ENCODE data around the gene KIF26A.

Gene KIF26A

GRCh38 chr14:104096318-104096717 lies 42.1 kb upstream of the KIF26A start:
- no peak overlapping the region for H2AFZ ChIP-seq (ENCODE audit: low read length)
- H3K4me1 ChIP-seq (ENCODE audit: insufficient read depth, low read length, severe bottlenecking), result no peaks in the 10 kb centered on the region
- H4K20me1 ChIP-seq (ENCODE audit: insufficient read depth, low read length), result no peaks in the 10 kb centered on the region
- H3K4me2 ChIP-seq (ENCODE audit: low read length), result no peak overlapping the region
- TF ChIP-seq EZH2 (IDR thresholded peaks at IDR 0.05; ENCODE audit: borderline replicate concordance, low read length), result no peak
- TF ChIP-seq, protein P1, sequence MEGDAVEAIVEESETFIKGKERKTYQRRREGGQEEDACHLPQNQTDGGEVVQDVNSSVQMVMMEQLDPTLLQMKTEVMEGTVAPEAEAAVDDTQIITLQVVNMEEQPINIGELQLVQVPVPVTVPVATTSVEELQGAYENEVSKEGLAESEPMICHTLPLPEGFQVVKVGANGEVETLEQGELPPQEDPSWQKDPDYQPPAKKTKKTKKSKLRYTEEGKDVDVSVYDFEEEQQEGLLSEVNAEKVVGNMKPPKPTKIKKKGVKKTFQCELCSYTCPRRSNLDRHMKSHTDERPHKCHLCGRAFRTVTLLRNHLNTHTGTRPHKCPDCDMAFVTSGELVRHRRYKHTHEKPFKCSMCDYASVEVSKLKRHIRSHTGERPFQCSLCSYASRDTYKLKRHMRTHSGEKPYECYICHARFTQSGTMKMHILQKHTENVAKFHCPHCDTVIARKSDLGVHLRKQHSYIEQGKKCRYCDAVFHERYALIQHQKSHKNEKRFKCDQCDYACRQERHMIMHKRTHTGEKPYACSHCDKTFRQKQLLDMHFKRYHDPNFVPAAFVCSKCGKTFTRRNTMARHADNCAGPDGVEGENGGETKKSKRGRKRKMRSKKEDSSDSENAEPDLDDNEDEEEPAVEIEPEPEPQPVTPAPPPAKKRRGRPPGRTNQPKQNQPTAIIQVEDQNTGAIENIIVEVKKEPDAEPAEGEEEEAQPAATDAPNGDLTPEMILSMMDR (IDR thresholded peaks at IDR 0.05; ENCODE audit: low read length), result no peak
- no peaks in the 10 kb centered on the region for H3K36me3 ChIP-seq (ENCODE audit: insufficient read depth, low read length)
- H3K9me2 ChIP-seq (ENCODE audit: low read depth, low read length), result no peaks in the 10 kb centered on the region
- no peaks in the 10 kb centered on the region for H3F3A ChIP-seq (ENCODE audit: insufficient read depth, low read length)
- no peaks in the 10 kb centered on the region for H3K79me2 ChIP-seq (ENCODE audit: insufficient read depth, low read length)
- no peak overlapping the region for H3K9ac ChIP-seq (ENCODE audit: low read length)
- H3K4me3 ChIP-seq (ENCODE audit: low read depth, low read length, poor library complexity, severe bottlenecking), result no peak overlapping the region
- no peaks in the 10 kb centered on the region for H3K9me3 ChIP-seq (ENCODE audit: low read length)
- H3K27me3 ChIP-seq (ENCODE audit: insufficient read depth, low read length), result 0 out of 2 replicates have a peak, but pooled peaks cover 3% of the 10 kb centered on the region
- no peak overlapping the region for H3K27ac ChIP-seq (ENCODE audit: low read depth, low read length, poor library complexity, severe bottlenecking)

- Histone ChIP-seq H3K27ac (ENCODE audit: low read depth, low read length, poor library complexity, severe bottlenecking) (no peak overlapping the region), H3K4me2 (ENCODE audit: low read length) (no peak overlapping the region), H4K20me1 (ENCODE audit: insufficient read depth, low read length) (no peaks in the 10 kb centered on the region), H3F3A (ENCODE audit: insufficient read depth, low read length) (no peaks in the 10 kb centered on the region), H3K9me2 (ENCODE audit: low read depth, low read length) (no peaks in the 10 kb centered on the region), H3K27me3 (ENCODE audit: insufficient read depth, low read length) (0 out of 2 replicates have a peak, but pooled peaks cover 10% of the 10 kb centered on the region), H3K4me3 (ENCODE audit: low read depth, low read length, poor library complexity, severe bottlenecking) (no peak overlapping the region), H3K36me3 (ENCODE audit: insufficient read depth, low read length) (no peaks in the 10 kb centered on the region), H2AFZ (ENCODE audit: low read length) (no peak overlapping the region), H3K4me1 (ENCODE audit: insufficient read depth, low read length, severe bottlenecking) (no peaks in the 10 kb centered on the region), H3K79me2 (ENCODE audit: insufficient read depth, low read length) (no peaks in the 10 kb centered on the region), H3K9me3 (ENCODE audit: low read length) (no peaks in the 10 kb centered on the region), H3K9ac (ENCODE audit: low read length) (no peak overlapping the region)
- TF ChIP-seq EZH2 (IDR thresholded peaks at IDR 0.05; ENCODE audit: borderline replicate concordance, low read length), result no peak
- TF ChIP-seq, protein P1 (IDR thresholded peaks at IDR 0.05; ENCODE audit: low read length), result peak; percentile 16; the same call in 1 of the 2 replicates
Measured at GRCh38 chr14:104096751-104097700, 41.4 kb upstream of the KIF26A start.

- no peak overlapping the region for H3K9ac ChIP-seq (ENCODE audit: low read length)
- TF ChIP-seq EZH2 (IDR thresholded peaks at IDR 0.05; ENCODE audit: borderline replicate concordance, low read length), result no peak
- TF ChIP-seq, protein P1 (IDR thresholded peaks at IDR 0.05; ENCODE audit: low read length), result no peak
- no peaks in the 10 kb centered on the region for H3K36me3 ChIP-seq (ENCODE audit: insufficient read depth, low read length)
- no peak overlapping the region for H3K4me3 ChIP-seq (ENCODE audit: low read depth, low read length, poor library complexity, severe bottlenecking)
- no peak overlapping the region for H3K27ac ChIP-seq (ENCODE audit: low read depth, low read length, poor library complexity, severe bottlenecking)
- no peaks in the 10 kb centered on the region for H4K20me1 ChIP-seq (ENCODE audit: insufficient read depth, low read length)
- H2AFZ ChIP-seq (ENCODE audit: low read length), result no peak overlapping the region
- no peak overlapping the region for H3K4me2 ChIP-seq (ENCODE audit: low read length)
- no peaks in the 10 kb centered on the region for H3K9me2 ChIP-seq (ENCODE audit: low read depth, low read length)
- H3K9me3 ChIP-seq (ENCODE audit: low read length), result no peaks in the 10 kb centered on the region
- no peaks in the 10 kb centered on the region for H3K79me2 ChIP-seq (ENCODE audit: insufficient read depth, low read length)
- 0 out of 2 replicates have a peak, but pooled peaks cover 11% of the 10 kb centered on the region for H3K27me3 ChIP-seq (ENCODE audit: insufficient read depth, low read length)
- no peaks in the 10 kb centered on the region for H3K4me1 ChIP-seq (ENCODE audit: insufficient read depth, low read length, severe bottlenecking)
- no peaks in the 10 kb centered on the region for H3F3A ChIP-seq (ENCODE audit: insufficient read depth, low read length)
Measured at GRCh38 chr14:104098272-104099095, 39.9 kb upstream of the KIF26A start.

All from OCI-LY1 (cell line).